Measurements from ENCODE around the gene ZNF121. TPM values are rescaled to one million over a fixed set of nuclear protein-coding genes. Genes with fewer than 3 reads are reported as not detected.
"Not testable (repeated sequence)": the region's sequence is repeated elsewhere in the genome, so short reads cannot be mapped to it uniquely, and the experiment has no call there.

Gene ZNF121
- total and polyA plus RNA-seq, 7 donors = 1.2 to 28.6 (median 18.3) TPM

DNA sequence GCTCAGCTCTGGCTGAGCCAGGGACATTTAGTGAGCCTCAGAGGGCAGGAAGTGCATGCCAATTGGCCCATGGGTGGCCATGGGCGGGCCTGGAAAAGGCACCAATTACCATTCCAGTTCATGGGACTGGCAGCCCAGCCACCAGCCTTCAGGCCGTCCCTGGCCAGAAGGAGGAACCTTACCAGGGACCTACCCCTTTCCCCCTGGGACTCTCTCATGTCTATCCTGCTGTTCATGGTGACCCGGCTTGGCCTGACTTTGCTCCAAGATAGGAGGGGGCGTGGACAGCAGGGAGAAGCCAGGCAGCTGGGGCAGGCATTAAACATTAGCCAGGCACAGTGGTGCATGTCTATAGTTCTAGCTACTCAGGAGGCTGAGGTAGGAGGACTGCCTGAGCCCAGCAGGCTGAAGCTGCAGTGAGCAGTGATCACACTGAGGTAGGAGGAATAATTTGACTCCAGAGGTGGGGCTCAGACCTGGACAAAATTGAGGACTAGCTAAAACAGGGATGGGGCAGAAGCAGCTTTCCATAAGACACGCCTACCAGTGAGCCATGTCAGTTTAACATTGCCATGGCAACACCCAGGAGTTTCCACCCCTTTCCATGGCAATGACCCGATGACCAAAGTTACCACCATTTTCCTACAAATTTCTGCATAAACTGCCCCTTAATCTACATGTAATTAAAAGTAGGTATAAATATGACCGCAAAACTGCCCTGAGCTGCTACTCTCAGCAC, 31.6 kb downstream of the ZNF121 start:
- no peak overlapping the region for H3K27ac ChIP-seq
- no peak overlapping the region for H3K4me3 ChIP-seq
- TF ChIP-seq, protein P1, sequence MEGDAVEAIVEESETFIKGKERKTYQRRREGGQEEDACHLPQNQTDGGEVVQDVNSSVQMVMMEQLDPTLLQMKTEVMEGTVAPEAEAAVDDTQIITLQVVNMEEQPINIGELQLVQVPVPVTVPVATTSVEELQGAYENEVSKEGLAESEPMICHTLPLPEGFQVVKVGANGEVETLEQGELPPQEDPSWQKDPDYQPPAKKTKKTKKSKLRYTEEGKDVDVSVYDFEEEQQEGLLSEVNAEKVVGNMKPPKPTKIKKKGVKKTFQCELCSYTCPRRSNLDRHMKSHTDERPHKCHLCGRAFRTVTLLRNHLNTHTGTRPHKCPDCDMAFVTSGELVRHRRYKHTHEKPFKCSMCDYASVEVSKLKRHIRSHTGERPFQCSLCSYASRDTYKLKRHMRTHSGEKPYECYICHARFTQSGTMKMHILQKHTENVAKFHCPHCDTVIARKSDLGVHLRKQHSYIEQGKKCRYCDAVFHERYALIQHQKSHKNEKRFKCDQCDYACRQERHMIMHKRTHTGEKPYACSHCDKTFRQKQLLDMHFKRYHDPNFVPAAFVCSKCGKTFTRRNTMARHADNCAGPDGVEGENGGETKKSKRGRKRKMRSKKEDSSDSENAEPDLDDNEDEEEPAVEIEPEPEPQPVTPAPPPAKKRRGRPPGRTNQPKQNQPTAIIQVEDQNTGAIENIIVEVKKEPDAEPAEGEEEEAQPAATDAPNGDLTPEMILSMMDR (IDR thresholded peaks at IDR 0.05) = no peak
- TF ChIP-seq POLR2AphosphoS5 (IDR thresholded peaks at IDR 0.05) (no peak), EP300 (IDR thresholded peaks at IDR 0.05) (no peak), POLR2A (IDR thresholded peaks at IDR 0.05) (no peak)
- DNase-seq = no peak
- no peaks in the 10 kb centered on the region for H3K4me1 ChIP-seq
- H3K27me3 ChIP-seq = no peaks in the 10 kb centered on the region
- H3K36me3 ChIP-seq = no peaks in the 10 kb centered on the region
- H3K9me3 ChIP-seq = peaks cover 0 to 31% (median 6%) of the 10 kb centered on the region in 4 donors
- intact Hi-C loops (cut with DNase I) = no loop called here
- WGBS, 2 donors = 94 to 95% methylated on average over 7 of the region's 7 CpGs

GRCh38 chr19:9547870-9548269, 36.4 kb downstream of the ZNF121 start:
- WGBS, 2 donors = 93 to 95% methylated on average over 11 of the region's 11 CpGs
- TF ChIP-seq EP300 (IDR thresholded peaks at IDR 0.05) (no peak), POLR2A (IDR thresholded peaks at IDR 0.05) (no peak), POLR2AphosphoS5 (IDR thresholded peaks at IDR 0.05) (no peak)
- TF ChIP-seq, protein P1 (IDR thresholded peaks at IDR 0.05) = no peak
- H3K27ac ChIP-seq = no peak overlapping the region
- intact Hi-C loops (cut with DNase I) = no loop called here
- H3K4me3 ChIP-seq = no peak overlapping the region
- no peak for DNase-seq
- H3K4me1 ChIP-seq = no peaks in the 10 kb centered on the region
- no peaks in the 10 kb centered on the region for H3K36me3 ChIP-seq
- no peaks in the 10 kb centered on the region for H3K27me3 ChIP-seq
- peaks cover 0 to 31% (median 0%) of the 10 kb centered on the region in 4 donors for H3K9me3 ChIP-seq

DNA sequence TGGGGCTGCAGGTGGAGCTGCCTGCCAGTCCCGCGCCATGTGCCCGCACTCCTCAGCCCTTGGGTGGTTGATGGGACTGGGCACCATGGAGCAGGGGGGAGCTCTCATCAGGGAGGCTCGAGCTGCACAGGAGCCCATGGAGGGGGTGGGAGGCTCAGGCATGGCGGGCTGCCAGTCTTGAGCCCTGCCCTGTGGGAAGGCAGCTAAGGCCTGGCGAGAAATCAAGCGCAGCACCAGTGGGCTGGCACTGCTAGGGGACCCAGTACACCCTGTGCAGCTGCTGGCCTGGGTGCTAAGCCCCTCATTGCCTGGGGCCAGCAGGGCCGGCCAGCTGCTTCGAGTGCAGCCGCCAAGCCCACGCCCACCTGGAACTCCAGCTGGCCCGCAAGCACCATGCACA, 43.0 kb downstream of the ZNF121 start:
- H3K4me1 ChIP-seq = peaks cover 0 to 18% (median 10%) of the 10 kb centered on the region in 4 donors
- intact Hi-C loops (cut with DNase I); H3K4me3 ChIP-seq; H3K27me3 ChIP-seq; H3K36me3 ChIP-seq; H3K9me3 ChIP-seq; DNase-seq; H3K27ac ChIP-seq: not testable (repeated sequence)
- WGBS, 2 donors = 91 to 92% methylated on average over 12 of the region's 12 CpGs

DNA sequence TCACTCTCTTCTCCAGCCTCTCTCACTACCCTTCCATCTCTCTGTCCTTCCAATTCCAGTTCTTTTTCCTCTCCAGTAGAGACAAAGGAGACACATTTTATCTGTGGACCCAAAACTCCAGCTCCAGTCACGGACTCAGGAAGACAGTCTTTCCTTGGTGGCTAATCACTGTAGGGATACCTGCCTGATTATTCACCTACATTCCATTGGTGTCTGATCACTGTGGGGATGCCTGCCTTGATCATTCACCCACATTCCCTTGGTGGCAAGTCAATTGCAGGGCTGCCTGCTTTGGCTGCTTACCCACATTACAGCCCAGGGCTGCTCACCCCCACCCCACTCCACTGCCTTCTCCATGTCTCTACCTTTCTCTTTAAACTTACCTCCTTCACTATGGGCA, 44.4 kb downstream of the ZNF121 start:
- WGBS, 2 donors = 94 to 95% methylated on average over 1 of the region's 1 CpG
- not testable (repeated sequence) for H3K4me3 ChIP-seq, H3K9me3 ChIP-seq, DNase-seq, H3K27me3 ChIP-seq, H3K27ac ChIP-seq
- Histone ChIP-seq H3K4me1 (peaks cover 0 to 18% (median 10%) of the 10 kb centered on the region in 4 donors), H3K36me3 (peaks cover 6 to 20% (median 14%) of the 10 kb centered on the region in 4 donors)
- intact Hi-C loops (cut with DNase I) = loop anchor here (5.0 kb wide), 6 partner anchors 42 to 403 kb away; partner anchors contain the start of genes ZNF121, ZNF266, ZNF559 and ZNF699

GRCh38 chr19:9539201-9539600, 45.1 kb downstream of the ZNF121 start:
- Histone ChIP-seq H3K36me3 (peaks cover 13 to 27% (median 21%) of the 10 kb centered on the region in 4 donors), H3K27ac (peak overlapping the region; percentile 91 to 95 (median 92)), H3K4me1 (peaks cover 0 to 18% (median 10%) of the 10 kb centered on the region in 4 donors), H3K9me3 (peaks cover 0 to 13% (median 3%) of the 10 kb centered on the region in 4 donors), H3K4me3 (peak overlapping the region in 3 of 4 donors; percentile 67 to 76 (median 76))
- H3K27me3 ChIP-seq, DNase-seq: not testable (repeated sequence)
- 76 to 84% methylated on average over 6 of the region's 6 CpGs for WGBS, 2 donors
- intact Hi-C loops (cut with DNase I) = loop anchor here (5.0 kb wide), 6 partner anchors 43 to 402 kb away; partner anchors contain the start of genes ZNF121, ZNF266, ZNF559 and ZNF699

DNA sequence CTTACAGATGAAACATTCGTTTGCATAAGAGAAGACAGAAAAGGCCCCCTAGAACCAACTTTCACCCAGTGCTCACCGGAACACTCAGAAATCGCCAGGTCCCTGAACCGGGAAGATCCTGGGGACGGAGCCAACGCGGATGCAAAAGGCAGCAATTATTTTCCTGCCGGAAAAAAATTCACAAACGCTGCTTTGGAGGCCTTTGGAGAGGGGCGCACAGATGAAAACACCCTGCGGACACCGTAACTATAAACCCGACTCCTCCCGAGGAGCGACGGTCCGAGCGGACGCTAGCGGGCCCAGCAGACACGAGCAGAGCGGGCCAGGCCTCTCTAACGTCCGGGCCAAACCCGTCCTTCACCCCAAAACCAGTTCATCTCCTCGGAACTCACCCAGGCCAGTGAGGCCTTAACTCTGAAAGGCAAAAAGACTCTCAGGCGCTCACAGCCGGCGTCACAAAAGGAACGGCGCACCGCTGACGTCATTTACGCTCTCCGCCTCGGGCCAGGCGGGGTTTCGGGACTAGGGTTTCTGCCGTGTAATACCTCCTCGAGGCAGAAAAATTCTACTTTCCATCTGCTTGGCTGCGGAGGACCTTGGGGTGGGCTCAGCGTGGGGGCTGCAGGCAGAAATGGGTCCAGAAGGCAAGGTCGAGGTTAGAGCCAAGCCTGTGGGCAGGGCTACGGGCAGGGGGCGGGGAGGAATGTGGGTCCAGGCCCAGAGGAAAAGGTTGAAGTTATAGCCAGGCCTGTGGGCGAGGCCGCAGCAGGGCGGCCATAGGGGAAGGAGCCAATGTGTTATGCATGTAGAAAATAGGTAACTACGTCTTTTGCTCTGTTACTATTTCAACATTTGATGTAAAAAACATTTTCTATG, 45.9 kb downstream of the ZNF121 start, which contains the start of gene ZNF426:
Gene ZNF426 (minus strand): TSS at position 463 of the 876 bp plus-strand sequence. CDS start 2,413 bp downstream, outside the sequence.
- Histone ChIP-seq H3K4me1 (peaks cover 0 to 18% (median 10%) of the 10 kb centered on the region in 4 donors), H3K9me3 (peaks cover 0 to 18% (median 6%) of the 10 kb centered on the region in 4 donors), H3K36me3 (peaks cover 20 to 35% (median 29%) of the 10 kb centered on the region in 4 donors), H3K27ac (peak within 1 kb of the TSS; percentile 91 to 95 (median 92)), H3K27me3 (no peaks in the 10 kb centered on the region), H3K4me3 (peak within 1 kb of the TSS; percentile 54 to 76 (median 72))
- TF ChIP-seq POLR2A (IDR thresholded peaks at IDR 0.05) (peak in 1 of 2 donors; percentile 5), EP300 (IDR thresholded peaks at IDR 0.05) (no peak), POLR2AphosphoS5 (IDR thresholded peaks at IDR 0.05) (peak; percentile 63 to 79 (median 76))
- TF ChIP-seq, protein P1 (IDR thresholded peaks at IDR 0.05) = no peak
- peak; percentile 93 for DNase-seq
- 3% methylated on average over 49 of the region's 49 CpGs for WGBS, 2 donors
- intact Hi-C loops (cut with DNase I) = loop anchor here (5.0 kb wide), 6 partner anchors 44 to 401 kb away; partner anchors contain the start of genes ZNF121, ZNF266, ZNF559 and ZNF699

Data from sigmoid colon (tissue), 7 donors.